HPDE6-E6E7 (cell line): Measurements from ENCODE around the gene SPIB.
A peak's percentile ranks its signal among the peaks of the same experiment; 100 is the strongest.
"Not testable (repeated sequence)": the region's sequence is repeated elsewhere in the genome, so short reads cannot be mapped to it uniquely, and the experiment has no call there.

ENCODE experiments used
- DNase-seq: peaks from one replicate; pipeline ENCODE4 v3.0.0; 2011; ENCODE audit warnings: missing footprints; ENCODE audit errors: extremely low spot score

The SPIB gene

GRCh38 chr19:50418176-50419021 lies at the start of gene SPIB:
TSS of gene SPIB (plus strand) at chr19:50418938. CDS start at chr19:50418963, 25 bp downstream.
- DNase-seq = no peak

- DNase-seq = no peak
Measured at GRCh38 chr19:50371914-50372475, 46.7 kb upstream of the SPIB start.

GRCh38 chr19:50376166-50377050 lies 42.3 kb upstream of the SPIB start, which contains the start of gene NR1H2:
TSS of gene NR1H2 (plus strand) at chr19:50376457. CDS start at chr19:50377606, 1,149 bp downstream.
- DNase-seq = peak; percentile 86

GRCh38 chr19:50377051-50377461 lies 41.7 kb upstream of the SPIB start:
- no peak for DNase-seq

- DNase-seq = no peak
Measured at GRCh38 chr19:50377517-50377916, 41.2 kb upstream of the SPIB start.

- no peak for DNase-seq
Measured at GRCh38 chr19:50378169-50378862, 40.4 kb upstream of the SPIB start.

- no peak for DNase-seq
Measured at GRCh38 chr19:50378863-50379236, 39.9 kb upstream of the SPIB start.

GRCh38 chr19:50379602-50380001 lies 39.1 kb upstream of the SPIB start:
- DNase-seq = no peak

GRCh38 chr19:50380137-50380536 lies 38.6 kb upstream of the SPIB start:
- no peak for DNase-seq

- DNase-seq = no peak
Measured at GRCh38 chr19:50380751-50381151, 38.0 kb upstream of the SPIB start.

- no peak for DNase-seq
Measured at GRCh38 chr19:50381881-50382729, 36.6 kb upstream of the SPIB start.

GRCh38 chr19:50383001-50383851 lies 35.5 kb upstream of the SPIB start:
- DNase-seq = no peak

- DNase-seq = peak; percentile 94
Measured at GRCh38 chr19:50383852-50384684, 34.7 kb upstream of the SPIB start, which contains the start of gene POLD1. TSS of gene POLD1 (plus strand) at chr19:50384347. CDS start at chr19:50398852, 14,505 bp downstream.

GRCh38 chr19:50384685-50385535 lies 33.8 kb upstream of the SPIB start:
- no peak for DNase-seq

GRCh38 chr19:50387176-50387867 lies 31.4 kb upstream of the SPIB start:
- DNase-seq = no peak

- DNase-seq = no peak
Measured at GRCh38 chr19:50387868-50388245, 30.9 kb upstream of the SPIB start.

- DNase-seq = not testable (repeated sequence)
Measured at GRCh38 chr19:50390295-50390694, 28.4 kb upstream of the SPIB start.
